GM19438 (cell line): ENCODE data around the gene DDOST.
"Not testable (repeated sequence)": the region's sequence is repeated elsewhere in the genome, so short reads cannot be mapped to it uniquely, and the experiment has no call there.

ENCODE experiments used
- ATAC-seq: cut with Tn5 transposase; IDR thresholded peaks from one replicate; pipeline ENCODE4 v1.9.1; 2021; ENCODE audit warnings: low read depth; ENCODE audit not compliant: unreplicated experiment

The DDOST gene

GRCh38 chr1:20626524-20626923 is 34.6 kb downstream of the DDOST start:
- ATAC-seq: no peak

GRCh38 chr1:20626098-20626427 is 35.1 kb downstream of the DDOST start:
- ATAC-seq: no peak

- ATAC-seq: no peak
These were observed 35.7 kb downstream of the DDOST start for GRCh38 chr1:20625176-20626097.

GRCh38 chr1:20624709-20625108 is 36.5 kb downstream of the DDOST start:
- no peak for ATAC-seq

- ATAC-seq: no peak
These were observed 40.2 kb downstream of the DDOST start for GRCh38 chr1:20621012-20621411.

- no peak for ATAC-seq
These were observed 41.2 kb downstream of the DDOST start for GRCh38 chr1:20619999-20620398.

GRCh38 chr1:20618550-20618949 is 42.6 kb downstream of the DDOST start:
- ATAC-seq: no peak

GRCh38 chr1:20616847-20617487 is 44.2 kb downstream of the DDOST start:
- no peak for ATAC-seq

GRCh38 chr1:20615946-20616846 is 45.0 kb downstream of the DDOST start:
- ATAC-seq: no peak

GRCh38 chr1:20614131-20614579 is 47.0 kb downstream of the DDOST start:
- ATAC-seq: no peak

- no peak for ATAC-seq
These were observed 48.9 kb downstream of the DDOST start for GRCh38 chr1:20612221-20612746.

GRCh38 chr1:20611652-20612051 is 49.5 kb downstream of the DDOST start:
- ATAC-seq: no peak

GRCh38 chr1:20610970-20611369 is 50.2 kb downstream of the DDOST start:
- no peak for ATAC-seq

GRCh38 chr1:20609541-20609940 is 51.6 kb downstream of the DDOST start:
- no peak for ATAC-seq

GRCh38 chr1:20606801-20607570 is 54.2 kb downstream of the DDOST start:
- ATAC-seq: not testable (repeated sequence)

- no peak for ATAC-seq
These were observed 56.5 kb downstream of the DDOST start for GRCh38 chr1:20604678-20605077.

- no peak for ATAC-seq
These were observed 57.4 kb downstream of the DDOST start for GRCh38 chr1:20603504-20604464.

- no peak for ATAC-seq
These were observed 58.2 kb downstream of the DDOST start for GRCh38 chr1:20602851-20603450.
